ENCODE measurements around the gene ADM2.
A peak's percentile ranks its signal among the peaks of the same experiment; 100 is the strongest.

ADM2 gene

GRCh38 chr22:50524676-50525103 is 43.3 kb downstream of the ADM2 start:
- DNase-seq (ENCODE audit: low read depth), result no peak
- peak overlapping the region; percentile 84 for H3K4me3 ChIP-seq (ENCODE audit: low read depth, low read length)
- TF ChIP-seq CTCF (conservative IDR thresholded peaks at IDR 0.05; ENCODE audit: low read depth, low read length), result no peak

- peak within 1 kb of the TSS; percentile 84 for H3K4me3 ChIP-seq (ENCODE audit: low read depth, low read length)
- peak; percentile 98 for DNase-seq (ENCODE audit: low read depth)
- peak; percentile 53 for TF ChIP-seq CTCF (conservative IDR thresholded peaks at IDR 0.05; ENCODE audit: low read depth, low read length)
These were observed 43.9 kb downstream of the ADM2 start, which contains the start of gene SCO2 for GRCh38 chr22:50525104-50525857. TSS of gene SCO2 (minus strand) at chr22:50525598. CDS start at chr22:50524411, 1,187 bp downstream.

- H3K4me3 ChIP-seq (ENCODE audit: low read depth, low read length), result peak overlapping the region; percentile 84
- no peak for DNase-seq (ENCODE audit: low read depth)
- no peak for TF ChIP-seq CTCF (conservative IDR thresholded peaks at IDR 0.05; ENCODE audit: low read depth, low read length)
These were observed 44.4 kb downstream of the ADM2 start for GRCh38 chr22:50525858-50526107.

- H3K4me3 ChIP-seq (ENCODE audit: low read depth, low read length), result peak overlapping the region; percentile 84
- TF ChIP-seq CTCF (conservative IDR thresholded peaks at IDR 0.05; ENCODE audit: low read depth, low read length), result peak; percentile 33
- DNase-seq (ENCODE audit: low read depth), result peak; percentile 83
These were observed 44.9 kb downstream of the ADM2 start for GRCh38 chr22:50526108-50526833.

- no peak for TF ChIP-seq CTCF (conservative IDR thresholded peaks at IDR 0.05; ENCODE audit: low read depth, low read length)
- no peak for DNase-seq (ENCODE audit: low read depth)
- H3K4me3 ChIP-seq (ENCODE audit: low read depth, low read length), result peak overlapping the region; percentile 84
These were observed 45.8 kb downstream of the ADM2 start for GRCh38 chr22:50526834-50527801.

GRCh38 chr22:50527921-50528681 is 46.8 kb downstream of the ADM2 start:
- no peak overlapping the region for H3K4me3 ChIP-seq (ENCODE audit: low read depth, low read length)
- no peak for TF ChIP-seq CTCF (conservative IDR thresholded peaks at IDR 0.05; ENCODE audit: low read depth, low read length)
- DNase-seq (ENCODE audit: low read depth), result no peak
